Measurements from ENCODE around the gene FMN2.

Gene FMN2

DNA sequence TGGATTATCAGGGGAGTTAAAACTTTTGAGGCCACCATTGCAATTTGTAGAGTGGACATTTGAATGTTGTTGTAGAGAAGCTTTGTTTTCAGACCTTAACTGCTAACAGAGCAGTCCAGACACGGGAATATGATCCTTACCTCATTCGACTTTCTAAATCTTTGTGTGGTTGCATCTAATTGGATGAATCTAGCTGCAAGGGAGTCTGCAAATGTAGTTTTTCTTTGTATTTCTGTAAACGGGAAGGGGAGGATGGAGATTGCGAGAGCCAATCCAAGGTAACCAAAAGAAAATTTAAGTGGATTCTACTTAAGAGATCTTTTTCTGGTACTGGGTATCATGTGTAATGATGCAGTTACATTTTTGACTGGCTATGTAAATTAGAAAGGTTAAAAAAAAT is 110.2 kb downstream of the FMN2 start:
- DNase-seq, result no peak

DNA sequence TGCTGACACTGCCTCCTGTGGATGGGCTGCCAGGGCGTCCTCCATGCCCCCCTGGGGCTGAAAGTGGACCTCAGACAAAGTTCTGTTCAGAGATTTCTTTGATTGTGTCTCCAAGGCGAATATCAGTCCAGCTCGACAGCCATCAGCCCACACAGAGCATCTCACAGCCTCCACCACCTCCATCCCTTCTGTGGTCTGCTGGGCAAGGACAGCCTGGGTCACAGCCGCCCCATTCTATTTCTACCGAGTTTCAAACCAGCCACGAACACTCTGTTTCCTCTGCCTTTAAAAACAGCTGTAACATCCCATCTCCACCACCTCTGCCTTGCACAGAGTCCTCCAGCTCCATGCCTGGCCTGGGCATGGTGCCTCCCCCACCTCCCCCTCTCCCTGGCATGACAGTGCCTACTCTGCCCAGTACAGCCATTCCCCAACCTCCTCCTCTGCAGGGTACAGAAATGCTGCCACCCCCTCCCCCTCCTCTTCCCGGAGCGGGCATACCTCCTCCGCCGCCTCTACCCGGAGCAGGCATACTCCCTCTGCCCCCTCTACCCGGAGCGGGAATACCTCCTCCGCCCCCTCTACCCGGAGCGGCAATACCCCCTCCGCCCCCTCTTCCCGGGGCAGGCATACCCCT is 115.5 kb downstream of the FMN2 start:
- DNase-seq, result no peak

GRCh38 chr1:240210026-240210425 is 118.3 kb downstream of the FMN2 start:
- no peak for DNase-seq

DNA sequence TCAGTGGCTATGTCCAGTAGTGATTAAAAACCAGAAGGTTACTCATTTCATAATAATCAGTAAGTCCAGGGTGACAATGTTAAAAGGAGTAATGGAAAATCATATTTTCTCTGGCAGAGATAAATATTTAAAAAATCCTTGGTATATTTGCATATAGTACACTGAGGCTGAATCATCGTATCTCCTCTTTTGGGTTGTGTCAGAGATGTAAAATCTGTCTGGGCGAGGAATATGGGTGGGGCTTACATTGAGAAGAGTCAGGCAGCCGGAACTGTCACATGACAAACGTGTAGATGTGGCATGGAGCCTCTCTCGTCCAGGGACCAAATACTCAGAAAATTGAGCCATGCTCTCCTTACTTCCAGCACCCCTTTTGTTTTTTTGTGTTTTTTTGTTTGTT is 120.9 kb downstream of the FMN2 start:
- no peak for DNase-seq

- DNase-seq, result no peak
Observed at GRCh38 chr1:240217403-240217802, 125.7 kb downstream of the FMN2 start.

GRCh38 chr1:240219104-240219503 is 127.4 kb downstream of the FMN2 start:
- DNase-seq, result no peak

GRCh38 chr1:240226102-240226501 is 134.4 kb downstream of the FMN2 start:
- DNase-seq, result no peak

DNA sequence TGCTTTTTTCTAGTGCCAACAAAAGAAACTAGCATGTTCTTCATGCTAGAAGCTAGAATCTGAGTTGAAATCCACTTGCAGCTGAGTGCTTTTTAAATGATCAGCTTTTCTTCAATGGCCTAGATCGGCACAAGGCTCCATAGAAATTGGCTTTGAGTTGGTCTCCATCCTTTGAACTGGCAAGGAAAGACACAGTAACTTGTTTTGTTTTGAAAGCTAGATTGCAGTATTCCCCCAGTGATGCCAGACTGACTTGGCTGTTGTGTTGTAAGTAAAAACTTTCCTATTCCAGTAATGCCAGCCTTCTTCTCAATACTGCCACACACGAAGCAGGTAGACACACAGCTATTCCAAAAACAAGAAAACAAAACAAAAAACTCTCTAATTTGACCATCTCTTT is 139.1 kb downstream of the FMN2 start:
- no peak for DNase-seq

- no peak for DNase-seq
Observed at GRCh38 chr1:240232530-240232929, 140.8 kb downstream of the FMN2 start.

GRCh38 chr1:240234485-240235210 is 143.0 kb downstream of the FMN2 start:
- DNase-seq, result no peak

DNA sequence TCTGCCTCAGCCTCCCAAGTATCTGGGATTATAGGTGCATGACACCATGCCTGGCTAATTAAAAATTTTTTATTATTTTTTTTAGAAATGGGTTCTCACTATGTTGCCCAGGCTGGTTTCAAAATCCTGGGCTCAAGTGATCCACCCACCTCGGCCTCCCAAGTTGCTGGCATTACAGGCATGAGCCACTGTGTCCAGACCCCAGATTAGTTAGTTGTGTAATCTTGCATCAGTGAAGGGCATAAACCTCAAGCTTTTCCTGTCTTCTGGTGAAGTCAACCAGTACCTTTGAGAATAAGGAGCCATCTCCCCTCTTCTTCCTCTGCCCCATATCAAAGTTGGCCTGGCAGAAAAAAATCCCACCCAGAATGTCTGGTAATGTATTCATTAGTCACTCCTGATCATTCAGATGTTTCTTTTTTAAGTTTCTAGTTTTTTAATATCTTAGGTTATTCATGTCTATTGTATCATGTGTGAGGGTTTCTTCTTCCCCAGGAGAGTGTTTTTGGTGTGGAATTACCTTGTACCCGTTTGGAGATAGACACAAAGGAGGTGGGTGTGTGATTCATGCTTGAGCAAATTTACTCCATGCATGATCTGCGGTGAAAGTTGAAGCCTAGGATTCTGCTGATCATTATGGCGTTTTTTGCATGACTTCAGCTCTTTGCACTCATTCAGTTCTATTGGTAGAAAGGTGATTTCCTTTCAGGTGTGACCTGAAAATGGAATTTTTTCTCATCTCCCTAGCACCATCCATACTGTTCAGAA is 144.0 kb downstream of the FMN2 start:
- no peak for DNase-seq

- DNase-seq, result no peak
Observed at GRCh38 chr1:240237305-240237721, 145.6 kb downstream of the FMN2 start.

GRCh38 chr1:240239309-240239708 is 147.6 kb downstream of the FMN2 start:
- DNase-seq, result no peak

- DNase-seq, result no peak
Observed at GRCh38 chr1:240241278-240241677, 149.6 kb downstream of the FMN2 start.

GRCh38 chr1:240242601-240243144 is 151.0 kb downstream of the FMN2 start:
- peak; percentile 74 for DNase-seq

DNA sequence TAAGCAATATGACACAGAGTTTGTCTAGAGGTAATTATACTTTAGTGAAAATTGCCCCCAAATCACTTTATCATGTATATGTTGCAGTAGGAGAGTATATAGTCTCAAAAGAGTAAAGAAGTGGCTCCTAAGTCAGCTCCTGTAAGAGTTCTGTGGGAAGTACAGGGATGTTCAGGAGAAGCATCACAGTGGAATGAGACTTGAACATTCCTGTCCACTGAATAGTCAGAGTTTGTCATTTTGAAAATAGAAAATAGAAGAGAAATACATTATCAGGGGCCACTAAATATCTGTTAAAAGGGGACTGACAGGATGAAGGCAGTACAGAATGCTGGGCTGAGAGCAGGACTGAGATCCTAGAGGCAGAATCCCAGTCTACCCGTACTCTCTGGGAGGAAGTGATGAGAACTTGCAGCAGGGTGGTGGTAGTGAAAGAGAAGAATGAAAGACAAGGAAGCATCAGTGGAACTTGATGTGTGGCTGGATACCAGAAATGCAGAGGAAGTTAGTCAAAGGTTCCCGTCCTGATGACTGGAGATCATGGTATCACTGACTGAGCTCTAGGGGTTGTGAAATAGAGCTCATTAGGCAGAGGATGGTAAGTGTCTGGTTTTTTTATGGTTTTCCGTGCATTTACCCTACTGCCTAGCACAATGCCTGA is 153.4 kb downstream of the FMN2 start:
- DNase-seq, result no peak

DNA sequence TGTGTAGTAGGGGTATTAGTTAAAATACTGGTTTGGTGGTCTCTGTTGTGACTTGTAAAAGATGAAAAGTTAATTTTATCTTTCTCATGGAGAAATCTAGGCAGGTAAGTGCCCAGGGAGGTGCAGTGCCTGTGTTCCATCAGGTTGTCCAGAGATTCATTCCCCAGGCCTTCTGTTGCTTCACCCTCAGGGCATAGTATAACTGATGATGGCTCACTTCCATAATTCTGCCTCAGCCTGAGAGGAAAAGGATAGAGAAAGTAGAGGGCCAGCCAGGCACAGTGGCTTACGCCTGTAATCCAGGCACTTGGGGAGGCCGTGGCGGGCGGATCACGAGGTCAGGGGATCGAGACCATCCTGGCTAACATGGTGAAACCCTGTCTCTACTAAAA is 153.9 kb downstream of the FMN2 start:
- no peak for DNase-seq

DNA sequence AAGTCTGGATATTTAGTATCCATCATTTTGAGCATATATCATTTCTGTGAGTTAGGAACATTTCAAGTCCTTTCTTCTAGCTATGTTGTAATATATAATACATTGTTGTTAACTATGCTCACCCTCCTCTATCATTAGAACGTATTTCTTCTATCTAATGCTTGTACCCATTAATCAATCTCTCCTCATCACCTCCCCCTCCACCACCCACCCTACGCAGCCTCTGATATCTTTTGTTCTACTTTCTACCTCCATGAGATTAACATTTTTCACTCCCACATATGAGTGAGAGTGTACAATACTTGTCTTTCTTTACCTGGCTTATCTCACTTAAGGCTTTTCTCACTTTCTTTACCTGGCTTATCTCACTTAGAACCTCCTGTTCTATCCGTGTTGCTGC is 156.2 kb downstream of the FMN2 start:
- no peak for DNase-seq

DNA sequence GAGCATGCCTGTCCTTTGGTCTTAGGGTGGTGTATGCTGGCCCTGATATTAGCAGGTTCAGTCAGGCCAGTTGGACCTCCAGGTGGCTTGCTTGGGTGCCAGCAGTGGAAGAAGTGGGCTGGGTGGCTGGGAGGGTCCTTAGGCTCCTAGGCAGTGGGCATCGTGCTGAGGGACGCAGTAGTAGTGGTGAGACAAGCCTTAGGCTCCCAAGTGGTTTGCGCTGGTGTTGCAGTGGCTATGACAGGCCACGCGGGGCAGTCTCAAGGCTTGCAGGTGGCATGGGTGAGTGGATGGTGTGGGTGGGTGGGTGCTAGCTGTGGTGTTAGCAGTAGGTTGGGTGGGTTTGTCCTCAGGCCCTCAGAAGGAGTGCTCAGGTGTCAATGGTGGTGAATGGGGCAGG is 162.3 kb downstream of the FMN2 start:
- DNase-seq, result no peak

- no peak for DNase-seq
Observed at GRCh38 chr1:240254778-240255291, 163.2 kb downstream of the FMN2 start.

- DNase-seq, result no peak
Observed at GRCh38 chr1:240255922-240256321, 164.2 kb downstream of the FMN2 start.

DNA sequence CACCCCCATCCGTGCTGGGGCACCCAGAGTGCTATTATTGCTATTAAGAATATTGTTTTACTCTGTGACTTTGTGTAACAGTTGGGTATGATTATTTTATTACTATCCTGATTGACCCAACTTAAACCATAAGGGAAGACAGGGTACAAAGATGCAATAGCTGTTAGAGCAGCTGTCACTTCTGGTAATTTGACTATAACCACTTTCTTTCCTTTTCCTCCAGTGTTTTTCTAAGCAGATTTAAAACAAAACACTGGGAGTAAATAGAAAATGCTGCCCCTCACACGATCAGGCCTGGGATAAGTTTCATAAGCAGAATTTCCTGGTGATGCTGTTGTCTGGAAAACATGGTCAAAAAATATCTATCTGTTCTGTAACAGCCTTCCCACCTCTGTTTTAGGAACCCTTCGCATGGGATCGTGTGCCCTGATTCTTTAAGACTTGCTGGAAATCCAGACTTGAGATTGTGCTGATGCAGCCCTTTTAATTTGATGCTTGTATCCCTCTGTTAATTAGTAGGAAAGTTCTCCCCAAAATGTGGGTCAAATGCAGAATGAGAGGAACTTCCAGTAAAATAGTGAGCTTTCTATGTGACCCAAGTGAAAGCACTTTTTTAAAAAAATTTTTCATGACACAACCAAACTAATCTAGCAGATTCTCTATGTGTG is 165.3 kb downstream of the FMN2 start:
- no peak for DNase-seq

Data from NCI-H524 treated with DMSO at 0.1 percent for 48 hours (cell line).